ENCODE data around the gene UBL4A.

DNA sequence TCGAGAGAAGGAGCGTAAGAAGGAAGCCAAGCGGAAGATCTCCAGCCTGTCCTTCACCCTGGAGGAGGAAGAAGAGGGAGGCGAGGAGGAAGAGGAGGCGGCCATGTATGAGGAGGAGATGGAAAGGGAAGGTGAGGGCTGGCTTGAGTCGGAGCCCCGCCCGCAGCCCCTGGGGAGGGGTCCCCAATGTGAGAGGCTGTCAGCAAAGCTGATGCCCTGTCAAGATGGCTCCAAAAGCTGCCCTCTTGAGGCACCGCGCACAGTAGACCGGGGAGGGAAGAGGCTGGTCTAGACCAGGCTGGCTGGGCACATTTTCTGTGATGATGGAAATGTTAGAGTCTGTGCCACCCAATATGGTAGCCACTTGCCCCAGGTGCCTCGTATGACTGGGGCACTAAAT is 40.0 kb downstream of the UBL4A start:
- no peak for TF ChIP-seq CTCF (IDR thresholded peaks at IDR 0.05; ENCODE audit: insufficient read depth, low read length)
- TF ChIP-seq POLR2AphosphoS5 (IDR thresholded peaks at IDR 0.05; ENCODE audit: low read depth), result no peak
- no peak for TF ChIP-seq GABPA (IDR thresholded peaks at IDR 0.05; ENCODE audit: low read depth)
- TF ChIP-seq, protein P1, sequence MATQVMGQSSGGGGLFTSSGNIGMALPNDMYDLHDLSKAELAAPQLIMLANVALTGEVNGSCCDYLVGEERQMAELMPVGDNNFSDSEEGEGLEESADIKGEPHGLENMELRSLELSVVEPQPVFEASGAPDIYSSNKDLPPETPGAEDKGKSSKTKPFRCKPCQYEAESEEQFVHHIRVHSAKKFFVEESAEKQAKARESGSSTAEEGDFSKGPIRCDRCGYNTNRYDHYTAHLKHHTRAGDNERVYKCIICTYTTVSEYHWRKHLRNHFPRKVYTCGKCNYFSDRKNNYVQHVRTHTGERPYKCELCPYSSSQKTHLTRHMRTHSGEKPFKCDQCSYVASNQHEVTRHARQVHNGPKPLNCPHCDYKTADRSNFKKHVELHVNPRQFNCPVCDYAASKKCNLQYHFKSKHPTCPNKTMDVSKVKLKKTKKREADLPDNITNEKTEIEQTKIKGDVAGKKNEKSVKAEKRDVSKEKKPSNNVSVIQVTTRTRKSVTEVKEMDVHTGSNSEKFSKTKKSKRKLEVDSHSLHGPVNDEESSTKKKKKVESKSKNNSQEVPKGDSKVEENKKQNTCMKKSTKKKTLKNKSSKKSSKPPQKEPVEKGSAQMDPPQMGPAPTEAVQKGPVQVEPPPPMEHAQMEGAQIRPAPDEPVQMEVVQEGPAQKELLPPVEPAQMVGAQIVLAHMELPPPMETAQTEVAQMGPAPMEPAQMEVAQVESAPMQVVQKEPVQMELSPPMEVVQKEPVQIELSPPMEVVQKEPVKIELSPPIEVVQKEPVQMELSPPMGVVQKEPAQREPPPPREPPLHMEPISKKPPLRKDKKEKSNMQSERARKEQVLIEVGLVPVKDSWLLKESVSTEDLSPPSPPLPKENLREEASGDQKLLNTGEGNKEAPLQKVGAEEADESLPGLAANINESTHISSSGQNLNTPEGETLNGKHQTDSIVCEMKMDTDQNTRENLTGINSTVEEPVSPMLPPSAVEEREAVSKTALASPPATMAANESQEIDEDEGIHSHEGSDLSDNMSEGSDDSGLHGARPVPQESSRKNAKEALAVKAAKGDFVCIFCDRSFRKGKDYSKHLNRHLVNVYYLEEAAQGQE (IDR thresholded peaks at IDR 0.05; ENCODE audit: insufficient replicate concordance, low read depth), result no peak
